Fibroblast of mammary gland (primary cell): ENCODE measurements around the gene KDM1A.

Experiments
- DNase-seq: peaks from one replicate; pipeline ENCODE4 v3.0.0-alpha.2; 2010; ENCODE audit warnings: low read depth
- H3K4me3 ChIP-seq: 2 replicates; pipeline ENCODE4 v1.5.1; 2011; ENCODE audit warnings: low read depth, mild to moderate bottlenecking, low read length, moderate library complexity; ENCODE audit not compliant: control insufficient read depth
- TF ChIP-seq, protein P1 (sequence below): conservative IDR thresholded peaks from 2 replicates; pipeline ENCODE4 v1.5.1; 2011; ENCODE audit warnings: low read depth, low read length, inconsistent platforms; ENCODE audit not compliant: control insufficient read depth, insufficient read depth

Gene KDM1A

DNA sequence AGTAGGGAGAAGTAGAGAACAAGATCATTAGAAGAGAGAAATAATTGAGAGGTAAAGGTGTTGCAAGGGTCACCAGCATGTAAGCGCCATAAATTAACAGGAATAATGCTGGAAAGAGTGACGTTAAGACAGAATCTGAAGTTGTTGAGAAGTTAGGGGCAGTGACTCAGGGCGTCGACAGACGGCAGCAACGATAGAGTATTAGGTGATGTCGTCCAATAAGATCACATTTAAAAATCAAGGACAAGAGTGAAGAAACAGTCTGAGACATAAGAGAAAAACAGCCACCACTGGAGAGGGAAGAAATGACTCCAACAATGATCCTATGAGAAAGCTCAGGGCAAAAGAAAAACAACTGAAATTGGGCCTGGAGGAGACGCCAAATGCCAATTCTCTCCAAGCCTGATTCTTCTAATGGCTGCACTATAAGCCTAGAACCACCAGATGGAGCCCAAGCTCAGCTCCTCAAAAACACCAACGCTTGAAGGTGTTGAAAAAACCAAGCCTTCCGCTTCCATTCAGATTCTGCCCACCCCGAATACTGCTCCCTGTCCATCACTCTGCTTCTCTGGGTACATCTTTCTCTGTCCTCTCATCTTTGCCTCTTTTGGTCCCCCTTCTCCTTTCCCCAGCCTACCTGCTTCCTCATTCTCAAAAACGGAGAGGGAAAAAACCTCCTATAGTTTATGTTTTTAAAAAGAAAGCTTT is 79.3 kb downstream of the KDM1A start:
- no peak overlapping the region for H3K4me3 ChIP-seq
- TF ChIP-seq, protein P1, sequence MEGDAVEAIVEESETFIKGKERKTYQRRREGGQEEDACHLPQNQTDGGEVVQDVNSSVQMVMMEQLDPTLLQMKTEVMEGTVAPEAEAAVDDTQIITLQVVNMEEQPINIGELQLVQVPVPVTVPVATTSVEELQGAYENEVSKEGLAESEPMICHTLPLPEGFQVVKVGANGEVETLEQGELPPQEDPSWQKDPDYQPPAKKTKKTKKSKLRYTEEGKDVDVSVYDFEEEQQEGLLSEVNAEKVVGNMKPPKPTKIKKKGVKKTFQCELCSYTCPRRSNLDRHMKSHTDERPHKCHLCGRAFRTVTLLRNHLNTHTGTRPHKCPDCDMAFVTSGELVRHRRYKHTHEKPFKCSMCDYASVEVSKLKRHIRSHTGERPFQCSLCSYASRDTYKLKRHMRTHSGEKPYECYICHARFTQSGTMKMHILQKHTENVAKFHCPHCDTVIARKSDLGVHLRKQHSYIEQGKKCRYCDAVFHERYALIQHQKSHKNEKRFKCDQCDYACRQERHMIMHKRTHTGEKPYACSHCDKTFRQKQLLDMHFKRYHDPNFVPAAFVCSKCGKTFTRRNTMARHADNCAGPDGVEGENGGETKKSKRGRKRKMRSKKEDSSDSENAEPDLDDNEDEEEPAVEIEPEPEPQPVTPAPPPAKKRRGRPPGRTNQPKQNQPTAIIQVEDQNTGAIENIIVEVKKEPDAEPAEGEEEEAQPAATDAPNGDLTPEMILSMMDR, result peak; percentile 97
- peak; percentile 81 for DNase-seq

DNA sequence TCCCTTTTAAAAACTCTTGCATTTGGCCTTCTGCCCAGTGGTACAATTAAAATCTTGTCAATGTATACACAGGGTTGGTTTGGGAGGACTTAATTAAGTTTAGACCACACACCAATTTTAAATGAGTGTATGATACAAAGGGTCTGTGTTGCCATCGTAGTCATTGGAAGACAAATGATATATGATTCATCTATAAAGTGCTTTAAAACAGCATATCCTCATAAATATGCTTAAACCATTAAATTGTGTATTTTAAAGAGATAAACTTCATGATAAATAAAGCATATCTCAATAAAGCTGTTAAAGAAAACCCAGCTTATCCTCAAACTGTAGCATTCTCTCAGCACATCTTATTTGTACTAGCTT is 79.9 kb downstream of the KDM1A start:
- no peak for DNase-seq
- TF ChIP-seq, protein P1, result no peak
- H3K4me3 ChIP-seq, result no peak overlapping the region

DNA sequence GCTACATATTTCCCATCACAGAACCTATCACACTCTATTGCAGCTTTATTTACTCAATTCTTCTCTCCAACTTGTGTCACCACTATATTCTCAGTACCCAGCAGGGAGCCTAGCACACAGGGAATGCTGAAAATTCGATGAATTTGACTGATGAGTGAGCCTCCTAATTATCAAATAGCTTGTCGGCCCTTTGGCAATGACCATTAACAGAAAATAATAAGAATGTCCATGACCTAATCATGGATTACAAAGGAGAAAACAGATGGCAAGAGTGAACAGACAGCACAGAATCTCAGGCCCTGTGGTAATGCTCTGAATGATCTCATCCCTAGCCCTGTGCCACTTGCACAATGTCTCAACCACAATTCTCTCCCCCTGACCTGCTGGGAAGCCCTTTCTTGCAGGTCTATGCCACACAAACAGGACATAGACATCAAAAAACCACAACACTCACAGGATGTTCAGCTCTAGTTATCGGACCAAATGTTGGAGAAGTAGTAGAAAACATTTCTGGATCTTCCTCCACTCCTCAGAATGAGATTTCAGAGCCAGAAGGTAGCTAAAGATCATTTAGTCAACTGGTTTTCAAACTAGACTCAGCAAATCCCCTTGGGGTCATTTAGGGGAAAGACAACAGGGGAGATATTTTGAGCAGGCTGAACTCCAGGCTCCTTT is 80.9 kb downstream of the KDM1A start:
- H3K4me3 ChIP-seq, result no peak overlapping the region
- TF ChIP-seq, protein P1, result no peak
- DNase-seq, result peak; percentile 97

DNA sequence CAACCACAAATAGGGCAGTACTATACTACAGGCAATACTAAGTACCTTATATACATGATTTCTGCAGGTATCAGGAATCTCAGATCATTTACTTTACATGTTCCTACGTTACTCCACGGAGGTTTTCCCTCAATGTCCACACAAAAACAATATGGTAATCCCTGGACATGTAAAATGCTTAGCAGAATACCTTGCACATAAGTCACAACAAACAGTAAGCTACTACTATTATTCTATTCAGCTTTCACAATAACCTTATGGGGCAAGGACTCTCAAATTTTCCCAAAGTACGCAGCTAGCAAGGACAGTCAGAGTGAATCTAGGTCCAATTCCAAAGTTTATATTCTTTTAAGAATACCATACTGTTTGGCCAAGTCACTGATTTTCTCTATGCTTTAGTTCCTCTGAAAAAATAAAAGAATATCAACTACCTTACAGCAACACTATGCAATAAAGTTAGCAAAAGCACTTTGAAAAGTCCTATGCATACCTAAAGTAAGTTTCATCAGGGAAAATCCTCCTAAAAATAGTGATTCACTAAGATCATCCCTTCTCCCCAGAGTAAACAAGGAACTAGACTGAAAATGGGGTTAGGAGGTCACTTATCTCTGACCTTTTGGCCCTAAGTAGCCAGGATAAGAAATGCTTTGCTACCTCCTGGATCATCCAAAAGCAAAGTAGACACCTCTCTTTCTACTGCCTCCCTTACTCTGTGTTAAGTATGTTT is 82.0 kb downstream of the KDM1A start:
- TF ChIP-seq, protein P1, result no peak
- DNase-seq, result peak; percentile 39
- no peak overlapping the region for H3K4me3 ChIP-seq

DNA sequence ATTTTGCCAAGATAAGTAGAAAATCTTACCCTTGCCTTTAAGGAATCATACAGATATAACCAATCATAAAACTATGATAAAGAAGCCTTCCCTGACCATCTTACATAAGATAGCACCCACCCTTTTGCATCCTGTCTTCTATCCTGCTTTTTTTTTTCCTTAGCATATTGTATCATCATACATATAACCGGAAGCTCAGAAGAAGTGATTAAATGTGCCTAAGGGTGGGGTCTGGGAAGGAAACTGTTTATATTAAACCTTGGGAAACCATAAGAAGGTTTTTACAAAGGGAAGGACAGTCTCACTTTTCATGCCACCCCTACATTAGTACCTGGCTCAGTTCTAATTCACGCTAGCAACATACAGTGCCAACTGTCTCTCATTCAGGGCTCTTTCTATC is 82.6 kb downstream of the KDM1A start:
- no peak for DNase-seq
- TF ChIP-seq, protein P1, result no peak
- H3K4me3 ChIP-seq, result no peak overlapping the region

DNA sequence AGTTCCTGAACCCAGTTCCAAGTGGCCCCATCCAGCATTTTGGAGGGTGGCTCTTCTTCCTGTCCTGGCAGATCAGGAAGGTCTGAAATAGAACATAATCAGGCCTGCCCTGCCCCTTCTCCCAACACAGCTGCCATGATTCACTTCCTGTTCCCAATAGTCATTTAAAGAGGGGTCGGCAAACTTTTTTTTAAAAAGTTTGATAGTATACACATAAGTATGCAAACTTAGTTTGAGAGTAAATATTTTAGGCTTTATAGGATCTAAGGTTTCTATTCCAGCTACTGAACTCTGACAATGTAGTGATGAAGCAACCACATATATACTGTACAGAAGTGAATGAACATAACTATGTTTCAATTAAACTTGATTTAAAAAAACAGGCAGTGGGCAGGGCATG is 83.0 kb downstream of the KDM1A start:
- peak; percentile 59 for DNase-seq
- TF ChIP-seq, protein P1, result no peak
- no peak overlapping the region for H3K4me3 ChIP-seq
